GM12878 (cell line): Measurements from ENCODE around the gene SUFU. TPM values are rescaled to one million over a fixed set of nuclear protein-coding genes. Genes with fewer than 3 reads are reported as not detected.
A peak's percentile ranks its signal among the peaks of the same experiment; 100 is the strongest.

Source experiments
- ATAC-seq: fragments of 200-7000 bp; cut with Tn5 transposase; 3 replicates; pipeline ENCODE4 v1.9.1; 2020; ENCODE audit warnings: mild to moderate bottlenecking, moderate library complexity
- BruUV-seq: library from RNA; stranded (reverse); fragments of 400-500 nt; replicated peaks from 2 replicates; lab custom pipeline; 2021; lab: Mats Ljungman, UMichigan
- CTCF ChIA-PET: fragments of 300-600 bp; sonication (Branson Sonifier 250); formaldehyde crosslinking; extraction: SDS; loops from one replicate; lab custom pipeline; 2021; ENCODE audit warnings: inconsistent platforms; lab: Yijun Ruan, JAX
- POLR2A ChIA-PET: fragments of 350-600 bp; formaldehyde crosslinking; extraction: SDS; loops from one replicate; lab custom pipeline; 2021; ENCODE audit warnings: inconsistent platforms; lab: Charles Lee
- RAD21 ChIA-PET: fragments of 300-600 bp; sonication (Branson Sonifier 250); formaldehyde crosslinking; loops from one replicate; lab custom pipeline; 2023; ENCODE audit warnings: antibody characterized with exemption; ENCODE audit not compliant: unreplicated experiment; lab: Charles Lee
- SMC1A ChIA-PET: fragments of 300-600 bp; sonication (Branson Sonifier 250); formaldehyde crosslinking; loops from one replicate; lab custom pipeline; 2023; ENCODE audit not compliant: unreplicated experiment, uncharacterized antibody; lab: Charles Lee
- DNase-seq: peaks from one replicate; pipeline ENCODE4 v3.0.0-alpha.2; 2011; ENCODE audit warnings: low read depth, low spot score
- FAIRE-seq: peaks from 3 replicates; lab custom pipeline; 2011; peaks lifted over from hg19 to GRCh38; lab: Jason Lieb, UNC
- H2AFZ ChIP-seq: 2 replicates; pipeline ENCODE4 v1.6.0; 2011; ENCODE audit warnings: low read depth, low read length, control low read depth; ENCODE audit not compliant: control insufficient read depth
- H3K27ac ChIP-seq: 2 replicates; pipeline ENCODE4 v1.5.1; 2011; ENCODE audit warnings: control low read depth; ENCODE audit not compliant: control insufficient read depth, insufficient read depth
- H3K27me3 ChIP-seq, 2 experiments: replicated peaks in 1 of 2; 2 replicates each; pipeline versions ENCODE4 v1.6.0 to v1.6.1; 2011; ENCODE audit warnings: low read length in 1 of 2; ENCODE audit not compliant: control insufficient read depth in 2 of 2, insufficient read depth in 2 of 2
- H3K36me3 ChIP-seq, 2 experiments: 2 replicates each; pipeline ENCODE4 v1.5.1; 2011; ENCODE audit warnings: low read length in 1 of 2; ENCODE audit not compliant: control insufficient read depth in 2 of 2, insufficient read depth in 2 of 2
- H3K4me1 ChIP-seq: 2 replicates; pipeline ENCODE4 v1.6.1; 2011; ENCODE audit warnings: mild to moderate bottlenecking, low read length, moderate library complexity, mixed read lengths; ENCODE audit not compliant: control insufficient read depth, insufficient read depth
- H3K4me2 ChIP-seq: 2 replicates; pipeline ENCODE4 v1.6.0; 2011; ENCODE audit warnings: control low read depth; ENCODE audit not compliant: control insufficient read depth, insufficient read depth
- H3K4me3 ChIP-seq: fragments of 200-600 bp; sonication (generic); 2 replicates; pipeline ENCODE4 v1.5.1; 2016
- H3K79me2 ChIP-seq: 2 replicates; pipeline ENCODE4 v1.6.0; 2011; ENCODE audit warnings: low read length; ENCODE audit not compliant: control insufficient read depth, insufficient read depth
- H3K9ac ChIP-seq: 2 replicates; pipeline ENCODE4 v1.8.0; 2011; ENCODE audit warnings: low read length, control low read depth, mixed read lengths; ENCODE audit not compliant: control insufficient read depth, insufficient read depth
- H3K9me3 ChIP-seq: replicated peaks from 3 replicates; pipeline ENCODE4 v1.5.1; 2011; ENCODE audit warnings: mild to moderate bottlenecking, low read length; ENCODE audit not compliant: control insufficient read depth, insufficient read depth
- H4K20me1 ChIP-seq: 2 replicates; pipeline ENCODE4 v1.6.0; 2011; ENCODE audit not compliant: control insufficient read depth, insufficient read depth
- IKZF2 ChIP-seq, 2 experiments: fragments of 450-650 bp; IDR thresholded peaks; 2 replicates each; pipeline ENCODE4 v1.6.1; 2017; ENCODE audit warnings: mild to moderate bottlenecking in 2 of 2, moderate library complexity in 2 of 2
- NBN ChIP-seq: fragments of 450-650 bp; IDR thresholded peaks from 2 replicates; pipeline ENCODE4 v1.6.1; 2016
- SIN3A ChIP-seq: IDR thresholded peaks from 2 replicates; pipeline ENCODE4 v1.6.1; 2012; ENCODE audit warnings: low read depth, low read length, improper control_type of control experiment
- ZNF622 ChIP-seq: fragments of 450-650 bp; IDR thresholded peaks from 2 replicates; pipeline ENCODE4 v1.6.1; 2017; ENCODE audit warnings: mild to moderate bottlenecking, inconsistent platforms
- WGBS: methylation state at CpG from one replicate; pipeline ENCODE4 v1.1.6; 2016; ENCODE audit warnings: low lambda C conversion rate; ENCODE audit not compliant: insufficient replicate concordance, insufficient coverage; ENCODE audit errors: missing lambda C conversion rate; 5-methylcytosine and 5-hydroxymethylcytosine counted together
- in situ Hi-C: fragments of 300-500 bp; cut with MboI; formaldehyde crosslinking; loops from 9 replicates; pipeline ENCODE4 v1.14.3; 2018; ENCODE audit warnings: mixed read lengths
- intact Hi-C: fragments of 100-400 bp; cut with micrococcal nuclease; formaldehyde crosslinking; loops from one replicate; pipeline ENCODE4 v1.14.2; 2022; ENCODE audit not compliant: unreplicated experiment
- polyA plus RNA-seq, 11 experiments: library from polyadenylated mRNA; depleted of rRNA in 4 of 11; unstranded in 6 of 11; stranded (reverse) in 5 of 11; fragments of >200 nt; fragmentation: Nextera tagmentation in 4 of 11; fragmentation: Illumina TruSeq in 1 of 11; extraction: Ambion mirVana in 4 of 11; extraction: Trizol in 1 of 11; gene quantifications; 1 replicate in 1 of 11; 2 replicates in 10 of 11; pipeline versions ENCODE4 v1.2.1 to v1.2.3, GENCODE V29; 2011 to 2016; ENCODE audit warnings: inconsistent platforms in 2 of 11, missing spikeins in 2 of 11, low read depth in 1 of 11
- total RNA-seq, 4 experiments: library from RNA; depleted of rRNA in 3 of 4; stranded (reverse); fragments of >200 nt in 3 of 4; fragmentation: Illumina TruSeq in 1 of 4; extraction: Trizol in 1 of 4; gene quantifications; 2 replicates each; pipeline versions ENCODE4 v1.2.1 to v1.2.3, GENCODE V29; 2013 to 2021

SUFU gene
- total and polyA plus RNA-seq, 10 of the 15 experiments (the other 5 are each of a cell fraction or from before 2014, with no cell fraction given): 0.68 to 7.7 (median 2.4) TPM

- no peak for ATAC-seq
- Histone ChIP-seq H3K4me2 (no peak overlapping the region), H3K27me3 (no peaks in the 10 kb centered on the region), H2AFZ (no peak overlapping the region), H3K79me2 (no peaks in the 10 kb centered on the region), H4K20me1 (no peaks in the 10 kb centered on the region), H3K36me3 (no peaks in the 10 kb centered on the region), H3K27ac (no peak overlapping the region), H3K9ac (no peak overlapping the region), H3K4me3 (no peak overlapping the region), H3K4me1 (peaks cover 16% of the 10 kb centered on the region), H3K9me3 (no peaks in the 10 kb centered on the region)
- no peak for FAIRE-seq
- WGBS: 43% methylated on average over 3 of the region's 4 CpGs
- DNase-seq: no peak
- ChIA-PET SMC1A (no interaction called here), CTCF (no interaction called here), POLR2A (interaction anchor here (0.6 kb wide), 1 partner anchor 304 kb away, joined by 3 read pairs; no protein-coding TSS in a partner anchor), RAD21 (no interaction called here)
- in situ Hi-C loops: no loop called here
- intact Hi-C loops: no loop called here
- TF ChIP-seq IKZF2 (IDR thresholded peaks at IDR 0.05) (no peak), SIN3A (no peak)
- BruUV-seq: no TSS peak
Measured at GRCh38 chr10:102458656-102459055, 45.1 kb upstream of the SUFU start.

GRCh38 chr10:102460836-102461186 is 43.0 kb upstream of the SUFU start:
- intact Hi-C loops: loop anchor here (1.0 to 5.0 kb wide), 2 partner anchors 29 to 69 kb away; partner anchors contain the start of gene CUEDC2
- no peak overlapping the region for H3K27ac ChIP-seq
- ChIA-PET CTCF (interaction anchor here (1.0 to 4.5 kb wide), 7 partner anchors 10 to 229 kb away, joined by 3 to 29 read pairs (median 9); partner anchors contain the start of genes C10orf95 and FBXL15), POLR2A (interaction anchor here (0.8 to 4.3 kb wide), 8 partner anchors 10 to 65 kb away, joined by 3 to 69 read pairs (median 8); partner anchors contain the start of genes ACTR1A, C10orf95, CUEDC2 and FBXL15), RAD21 (interaction anchor here (1.4 to 3.2 kb wide), 5 partner anchors 10 to 291 kb away, joined by 3 to 19 read pairs (median 4); partner anchors contain the start of genes C10orf95 and NFKB2), SMC1A (interaction anchor here (1.1 to 3.8 kb wide), 4 partner anchors 9 to 123 kb away, joined by 3 to 23 read pairs (median 4); partner anchors contain the start of genes C10orf95 and FBXL15)
- peak; percentile 49 for FAIRE-seq
- 2% methylated on average over 8 of the region's 8 CpGs for WGBS
- no peaks in the 10 kb centered on the region for H3K36me3 ChIP-seq
- no peaks in the 10 kb centered on the region for H3K27me3 ChIP-seq
- H3K4me1 ChIP-seq: peaks cover 16% of the 10 kb centered on the region
- H3K4me3 ChIP-seq: no peak overlapping the region
- H3K9me3 ChIP-seq: no peaks in the 10 kb centered on the region
- no peak for DNase-seq
- peak overlapping the region; percentile 98 for H3K4me2 ChIP-seq
- no peaks in the 10 kb centered on the region for H3K79me2 ChIP-seq
- no TSS peak for BruUV-seq
- peak overlapping the region; percentile 100 for H2AFZ ChIP-seq
- peak; percentile 43 for ATAC-seq
- H4K20me1 ChIP-seq: no peaks in the 10 kb centered on the region
- no peak overlapping the region; the same call in 1 of the 2 replicates for H3K9ac ChIP-seq
- in situ Hi-C loops: no loop called here
- TF ChIP-seq ZNF622 (no peak), NBN (peak; percentile 61; the same call in 1 of the 2 replicates)
